Measurements from ENCODE around the gene ZNF740.

Gene ZNF740

DNA sequence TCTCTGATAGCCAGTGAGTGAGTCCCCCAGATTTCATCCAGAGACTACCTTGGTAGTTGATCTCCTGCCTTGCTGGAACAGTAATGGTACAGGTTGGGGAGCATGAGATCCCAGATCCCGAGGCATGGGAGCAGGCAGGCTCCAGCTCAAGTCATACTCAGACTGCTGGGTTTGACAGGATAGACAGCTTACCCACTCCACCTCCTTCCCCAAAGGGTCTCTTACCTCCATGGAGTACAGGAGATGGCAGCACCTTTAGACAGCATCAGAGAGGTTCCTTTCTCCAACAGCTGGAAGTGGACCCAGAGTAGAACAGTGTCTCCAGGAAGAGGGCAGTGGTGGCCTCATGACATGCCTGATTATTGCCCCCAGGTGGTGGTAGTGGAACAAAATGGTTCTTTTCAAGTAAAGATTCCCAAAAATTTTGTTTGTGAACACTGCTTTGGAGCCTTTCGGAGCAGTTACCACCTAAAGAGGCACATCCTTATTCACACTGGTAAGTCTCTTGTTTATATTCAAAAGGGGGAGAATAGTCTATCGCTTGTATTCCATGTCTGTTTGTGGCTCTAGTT is 5.1 kb downstream of the ZNF740 start:
- Histone ChIP-seq H3K36me3 (ENCODE audit: control insufficient read depth, insufficient read depth, low read length) (peaks cover 60% of the 10 kb centered on the region), H3K9me3 (ENCODE audit: control insufficient read depth, insufficient read depth, low read length) (no peaks in the 10 kb centered on the region), H3K27ac (ENCODE audit: low read depth, low read length) (no peak overlapping the region), H3K4me3 (ENCODE audit: low read depth, low read length) (no peak overlapping the region), H3K9ac (ENCODE audit: low read depth, low read length) (no peak overlapping the region), H3K27me3 (ENCODE audit: control insufficient read depth, insufficient read depth, low read length) (no peaks in the 10 kb centered on the region), H3K4me1 (ENCODE audit: control insufficient read depth, insufficient read depth, low read length) (peaks cover 17% of the 10 kb centered on the region)

GRCh38 chr12:53186745-53187144 is 6.2 kb downstream of the ZNF740 start:
- Histone ChIP-seq H3K27ac (ENCODE audit: low read depth, low read length) (no peak overlapping the region), H3K36me3 (ENCODE audit: control insufficient read depth, insufficient read depth, low read length) (peaks cover 60% of the 10 kb centered on the region), H3K27me3 (ENCODE audit: control insufficient read depth, insufficient read depth, low read length) (no peaks in the 10 kb centered on the region), H3K4me1 (ENCODE audit: control insufficient read depth, insufficient read depth, low read length) (peaks cover 12% of the 10 kb centered on the region), H3K4me3 (ENCODE audit: low read depth, low read length) (no peak overlapping the region), H3K9me3 (ENCODE audit: control insufficient read depth, insufficient read depth, low read length) (no peaks in the 10 kb centered on the region), H3K9ac (ENCODE audit: low read depth, low read length) (no peak overlapping the region)

- Histone ChIP-seq H3K36me3 (ENCODE audit: control insufficient read depth, insufficient read depth, low read length) (peaks cover 55% of the 10 kb centered on the region), H3K9ac (ENCODE audit: low read depth, low read length) (no peak overlapping the region), H3K9me3 (ENCODE audit: control insufficient read depth, insufficient read depth, low read length) (no peaks in the 10 kb centered on the region), H3K27ac (ENCODE audit: low read depth, low read length) (no peak overlapping the region), H3K27me3 (ENCODE audit: control insufficient read depth, insufficient read depth, low read length) (no peaks in the 10 kb centered on the region), H3K4me3 (ENCODE audit: low read depth, low read length) (no peak overlapping the region), H3K4me1 (ENCODE audit: control insufficient read depth, insufficient read depth, low read length) (peaks cover 11% of the 10 kb centered on the region)
Measured at GRCh38 chr12:53187145-53187899, 6.8 kb downstream of the ZNF740 start.

DNA sequence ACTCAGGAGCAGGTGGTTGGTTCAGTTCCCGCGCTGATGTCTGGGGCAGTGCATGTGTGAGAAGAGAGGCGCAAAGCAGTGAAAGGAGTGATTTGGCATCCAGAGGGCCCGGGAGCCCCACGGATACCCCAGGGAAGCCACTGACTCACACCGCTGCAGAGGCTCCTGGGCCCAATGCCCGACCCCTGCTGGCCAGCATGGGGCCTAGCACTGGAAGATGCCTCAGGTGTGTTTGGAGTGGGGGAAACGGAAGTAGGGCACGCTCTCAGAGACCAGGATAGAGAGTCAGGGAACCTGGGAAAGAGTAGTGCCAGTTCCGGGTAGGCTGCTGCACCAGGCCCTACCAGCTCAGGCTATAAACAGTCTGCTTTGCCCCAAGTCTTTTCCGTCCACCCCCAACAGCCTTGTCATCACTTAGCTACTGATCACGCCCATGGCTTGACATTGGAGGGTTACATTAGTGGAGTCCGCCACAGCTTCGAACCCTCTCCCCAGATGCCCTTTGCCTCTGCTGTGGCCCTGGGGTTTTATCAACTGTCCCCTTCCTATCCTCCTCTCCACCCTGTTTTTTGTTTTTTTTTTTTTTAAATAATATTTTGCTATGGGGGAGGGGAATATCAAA is 9.7 kb downstream of the ZNF740 start:
- Histone ChIP-seq H3K36me3 (ENCODE audit: control insufficient read depth, insufficient read depth, low read length) (peaks cover 29% of the 10 kb centered on the region), H3K4me3 (ENCODE audit: low read depth, low read length) (no peak overlapping the region), H3K27ac (ENCODE audit: low read depth, low read length) (no peak overlapping the region), H3K9me3 (ENCODE audit: control insufficient read depth, insufficient read depth, low read length) (no peaks in the 10 kb centered on the region), H3K4me1 (ENCODE audit: control insufficient read depth, insufficient read depth, low read length) (peaks cover 11% of the 10 kb centered on the region), H3K9ac (ENCODE audit: low read depth, low read length) (no peak overlapping the region), H3K27me3 (ENCODE audit: control insufficient read depth, insufficient read depth, low read length) (peaks cover 27% of the 10 kb centered on the region)

DNA sequence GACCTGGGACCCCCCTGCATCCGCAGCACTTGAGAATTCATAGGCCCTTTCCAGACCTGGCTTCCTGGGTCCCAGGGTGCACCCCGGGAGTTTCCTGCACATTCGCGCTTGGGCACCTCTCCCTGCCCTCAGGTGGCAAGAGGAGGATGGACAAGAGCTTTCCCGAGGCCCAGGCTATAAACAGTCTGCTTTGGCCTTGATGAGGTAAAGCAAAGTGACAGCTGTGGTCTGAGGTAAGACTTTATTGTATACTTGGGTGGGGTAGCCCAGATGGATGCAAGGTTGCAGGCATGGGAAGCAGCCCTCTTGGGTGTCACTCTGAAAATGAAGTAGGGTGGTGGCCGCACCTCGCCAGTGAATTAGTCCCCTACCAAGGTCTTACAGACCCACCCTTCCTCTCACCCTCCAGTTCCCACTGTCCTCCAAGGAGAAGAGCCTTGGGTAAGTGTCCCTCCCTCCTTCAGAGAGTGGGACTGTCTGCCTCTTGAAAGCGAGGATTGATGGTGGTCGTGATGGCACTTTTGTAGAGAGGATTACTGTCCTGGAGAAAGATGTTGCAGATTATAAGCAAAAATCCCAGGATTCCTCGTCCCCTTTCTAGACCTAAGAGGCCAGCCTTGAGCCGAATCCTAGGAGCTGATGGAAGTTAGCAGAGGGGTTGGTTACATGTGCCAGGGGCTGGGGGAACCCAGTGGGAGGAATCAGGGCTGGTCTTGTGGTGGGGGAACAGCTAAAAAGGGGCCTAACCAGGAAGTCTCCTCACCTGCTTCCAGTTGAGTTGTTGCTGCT is 10.8 kb downstream of the ZNF740 start:
- Histone ChIP-seq H3K4me3 (ENCODE audit: low read depth, low read length) (no peak overlapping the region), H3K9ac (ENCODE audit: low read depth, low read length) (no peak overlapping the region), H3K27me3 (ENCODE audit: control insufficient read depth, insufficient read depth, low read length) (peaks cover 38% of the 10 kb centered on the region), H3K9me3 (ENCODE audit: control insufficient read depth, insufficient read depth, low read length) (no peaks in the 10 kb centered on the region), H3K4me1 (ENCODE audit: control insufficient read depth, insufficient read depth, low read length) (peaks cover 11% of the 10 kb centered on the region), H3K27ac (ENCODE audit: low read depth, low read length) (no peak overlapping the region), H3K36me3 (ENCODE audit: control insufficient read depth, insufficient read depth, low read length) (peaks cover 19% of the 10 kb centered on the region)

GRCh38 chr12:53191885-53192530 is 11.5 kb downstream of the ZNF740 start:
- Histone ChIP-seq H3K9ac (ENCODE audit: low read depth, low read length) (no peak overlapping the region), H3K36me3 (ENCODE audit: control insufficient read depth, insufficient read depth, low read length) (peaks cover 11% of the 10 kb centered on the region), H3K4me3 (ENCODE audit: low read depth, low read length) (no peak overlapping the region), H3K4me1 (ENCODE audit: control insufficient read depth, insufficient read depth, low read length) (peaks cover 11% of the 10 kb centered on the region), H3K27ac (ENCODE audit: low read depth, low read length) (no peak overlapping the region), H3K9me3 (ENCODE audit: control insufficient read depth, insufficient read depth, low read length) (no peaks in the 10 kb centered on the region), H3K27me3 (ENCODE audit: control insufficient read depth, insufficient read depth, low read length) (peaks cover 45% of the 10 kb centered on the region)

DNA sequence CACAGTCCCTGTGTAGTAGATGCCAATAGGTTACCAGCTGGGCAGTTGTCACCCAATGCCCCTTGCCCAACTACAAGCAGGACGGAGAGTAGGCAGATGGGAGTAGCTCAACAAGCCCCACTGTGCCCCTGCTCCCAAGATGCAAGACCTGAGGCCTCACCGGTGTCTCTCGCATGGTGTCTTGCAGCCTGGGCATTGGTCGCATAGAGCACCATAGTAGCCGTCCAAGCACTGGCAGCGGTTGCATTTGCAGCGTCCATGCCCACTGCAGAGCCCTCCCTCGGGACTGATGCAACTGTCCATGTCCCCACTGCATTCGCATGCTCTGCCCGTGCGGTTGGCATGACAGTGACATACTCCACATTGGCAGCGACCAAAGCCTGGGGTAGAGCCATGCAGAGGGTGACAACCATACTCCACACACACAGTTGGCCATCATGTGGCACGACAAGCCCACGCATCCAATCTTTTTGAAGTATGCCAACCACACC is 12.1 kb downstream of the ZNF740 start:
- Histone ChIP-seq H3K4me3 (ENCODE audit: low read depth, low read length) (no peak overlapping the region), H3K27ac (ENCODE audit: low read depth, low read length) (no peak overlapping the region), H3K36me3 (ENCODE audit: control insufficient read depth, insufficient read depth, low read length) (peaks cover 6% of the 10 kb centered on the region; the same call in 1 of the 2 replicates), H3K4me1 (ENCODE audit: control insufficient read depth, insufficient read depth, low read length) (peaks cover 11% of the 10 kb centered on the region), H3K27me3 (ENCODE audit: control insufficient read depth, insufficient read depth, low read length) (peaks cover 50% of the 10 kb centered on the region), H3K9ac (ENCODE audit: low read depth, low read length) (no peak overlapping the region), H3K9me3 (ENCODE audit: control insufficient read depth, insufficient read depth, low read length) (no peaks in the 10 kb centered on the region)

DNA sequence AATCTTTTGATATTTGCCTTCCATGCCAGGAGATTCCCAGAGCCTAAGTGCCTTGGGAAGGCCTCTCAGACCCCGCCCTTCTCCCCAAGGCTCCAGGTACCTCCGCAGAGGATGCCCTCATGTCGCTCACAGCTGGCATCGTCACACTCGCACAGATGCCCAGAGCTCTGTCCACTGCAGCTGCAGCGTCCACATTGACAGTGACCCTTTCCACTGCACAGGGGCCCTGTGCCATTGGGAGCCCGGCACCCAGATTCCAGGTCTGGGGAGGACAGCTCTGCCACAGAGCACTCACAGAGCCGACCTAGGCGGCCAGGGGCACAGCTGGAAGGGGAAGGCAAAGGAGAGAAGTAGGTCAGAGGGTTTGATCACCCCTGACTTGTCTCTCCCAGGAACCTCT is 12.5 kb downstream of the ZNF740 start:
- Histone ChIP-seq H3K4me1 (ENCODE audit: control insufficient read depth, insufficient read depth, low read length) (peaks cover 13% of the 10 kb centered on the region), H3K9me3 (ENCODE audit: control insufficient read depth, insufficient read depth, low read length) (no peaks in the 10 kb centered on the region), H3K27ac (ENCODE audit: low read depth, low read length) (no peak overlapping the region), H3K9ac (ENCODE audit: low read depth, low read length) (no peak overlapping the region), H3K27me3 (ENCODE audit: control insufficient read depth, insufficient read depth, low read length) (peaks cover 55% of the 10 kb centered on the region), H3K36me3 (ENCODE audit: control insufficient read depth, insufficient read depth, low read length) (peaks cover 1% of the 10 kb centered on the region; the same call in 1 of the 2 replicates), H3K4me3 (ENCODE audit: low read depth, low read length) (no peak overlapping the region)

DNA sequence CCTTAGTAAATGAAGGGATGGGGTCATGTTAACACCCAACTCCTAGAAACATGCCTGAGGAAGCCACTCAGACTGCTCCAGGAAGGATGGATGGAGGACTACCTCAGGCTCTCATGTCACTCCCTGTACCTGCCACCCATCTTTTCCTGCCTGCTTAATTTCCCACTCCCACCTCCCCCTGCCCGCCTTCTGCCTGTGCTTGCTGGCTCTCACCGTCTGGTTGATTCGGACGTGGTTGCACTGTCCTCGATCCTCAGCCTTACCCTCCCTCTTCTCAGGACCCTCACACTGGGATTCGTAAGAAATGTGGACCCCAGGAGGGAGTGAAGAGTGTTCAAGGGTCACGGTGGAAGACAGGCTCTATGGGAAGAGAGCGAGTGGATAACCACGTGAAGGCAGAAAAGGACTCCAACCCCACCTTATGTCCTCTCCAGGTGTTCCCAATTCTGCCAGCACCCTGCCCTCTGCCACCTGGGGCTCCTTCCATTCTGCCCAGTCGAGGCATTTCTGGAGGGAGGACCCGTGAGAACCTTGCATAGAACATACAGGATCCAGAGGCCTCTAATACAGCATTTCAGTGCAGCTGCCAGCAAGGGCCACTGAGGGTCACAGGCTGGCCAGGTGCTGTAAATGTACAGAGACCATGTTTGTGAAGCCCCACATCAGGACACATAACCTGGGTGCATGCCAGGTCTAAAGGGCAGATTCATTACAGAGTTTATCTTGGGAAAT is 13.6 kb downstream of the ZNF740 start:
- no peak overlapping the region for H3K27ac ChIP-seq (ENCODE audit: low read depth, low read length)

DNA sequence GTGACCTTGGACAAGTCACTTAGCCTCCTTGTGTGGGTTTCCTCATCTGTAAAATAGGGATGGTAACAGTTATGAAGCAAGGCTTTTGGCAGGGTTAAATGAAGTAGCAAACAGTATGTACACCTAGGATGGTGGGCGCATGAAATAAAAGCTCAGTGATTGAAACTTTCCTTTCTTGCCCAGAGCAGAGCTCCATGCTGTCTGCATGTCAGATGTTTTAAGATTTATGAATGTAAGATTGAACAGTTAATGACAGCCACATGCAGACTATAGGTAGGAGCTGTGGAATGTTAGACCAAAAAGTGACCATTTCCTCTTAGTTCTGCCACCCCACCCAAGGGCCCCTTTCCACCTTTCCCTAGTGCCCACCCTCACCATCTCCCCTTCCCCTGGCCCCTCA is 14.5 kb downstream of the ZNF740 start:
- H3K4me1 ChIP-seq (ENCODE audit: control insufficient read depth, insufficient read depth, low read length) = 0 out of 2 replicates have a peak, but pooled peaks cover 6% of the 10 kb centered on the region
- H3K27me3 ChIP-seq (ENCODE audit: control insufficient read depth, insufficient read depth, low read length) = peaks cover 69% of the 10 kb centered on the region
- H3K4me3 ChIP-seq (ENCODE audit: low read depth, low read length) = no peak overlapping the region
- no peak overlapping the region for H3K9ac ChIP-seq (ENCODE audit: low read depth, low read length)
- no peaks in the 10 kb centered on the region for H3K9me3 ChIP-seq (ENCODE audit: control insufficient read depth, insufficient read depth, low read length)
- no peak overlapping the region for H3K27ac ChIP-seq (ENCODE audit: low read depth, low read length)
- H3K36me3 ChIP-seq (ENCODE audit: control insufficient read depth, insufficient read depth, low read length) = no peaks in the 10 kb centered on the region

More for the DNA sequence above, 13.6 kb downstream of the ZNF740 start:
- no peaks in the 10 kb centered on the region for H3K36me3 ChIP-seq (ENCODE audit: control insufficient read depth, insufficient read depth, low read length)
- peaks cover 66% of the 10 kb centered on the region for H3K27me3 ChIP-seq (ENCODE audit: control insufficient read depth, insufficient read depth, low read length)
- 0 out of 2 replicates have a peak, but pooled peaks cover 6% of the 10 kb centered on the region for H3K4me1 ChIP-seq (ENCODE audit: control insufficient read depth, insufficient read depth, low read length)
- no peak overlapping the region for H3K4me3 ChIP-seq (ENCODE audit: low read depth, low read length)
- no peak overlapping the region for H3K9ac ChIP-seq (ENCODE audit: low read depth, low read length)
- no peaks in the 10 kb centered on the region for H3K9me3 ChIP-seq (ENCODE audit: control insufficient read depth, insufficient read depth, low read length)

Measured in HUES48 (cell line).